Parathyroid adenoma (tissue), 2 donors: Measurements from ENCODE around the gene XAF1.
A peak's percentile ranks its signal among the peaks of the same experiment; 100 is the strongest.

Experiments
- H2AFZ ChIP-seq: fragments of 300-600 bp; sonication (generic); one replicate; pipeline ENCODE4 v1.7.0; 2017; ENCODE audit warnings: antibody characterized with exemption, mild to moderate bottlenecking
- H3K27ac ChIP-seq: fragments of 300-600 bp; sonication (generic); one replicate; pipeline ENCODE4 v1.7.0; 2017
- H3K27me3 ChIP-seq: fragments of 300-600 bp; sonication (generic); one replicate; pipeline ENCODE4 v1.7.0; 2017; ENCODE audit warnings: low read length; ENCODE audit not compliant: control insufficient read depth, insufficient read depth
- H3K36me3 ChIP-seq: fragments of 300-600 bp; sonication (generic); one replicate; pipeline ENCODE4 v1.7.0; 2017; ENCODE audit warnings: low read length; ENCODE audit not compliant: control insufficient read depth, insufficient read depth
- H3K4me1 ChIP-seq: fragments of 300-600 bp; sonication (generic); one replicate; pipeline ENCODE4 v1.7.0; 2017; ENCODE audit warnings: control low read depth
- H3K4me2 ChIP-seq: fragments of 300-600 bp; sonication (generic); one replicate; pipeline ENCODE4 v1.7.0; 2017; ENCODE audit warnings: low read length
- H3K4me3 ChIP-seq: fragments of 300-600 bp; sonication (generic); one replicate; pipeline ENCODE4 v1.7.0; 2017; ENCODE audit warnings: low read depth, low read length
- H3K79me2 ChIP-seq: fragments of 300-600 bp; sonication (generic); one replicate; pipeline ENCODE4 v1.7.0; 2017; ENCODE audit warnings: control low read depth
- H3K9ac ChIP-seq: fragments of 300-600 bp; sonication (generic); one replicate; pipeline ENCODE4 v1.7.0; 2017; ENCODE audit warnings: mild to moderate bottlenecking
- H3K9me3 ChIP-seq: fragments of 300-600 bp; sonication (generic); one replicate; pipeline ENCODE4 v1.7.0; 2017; ENCODE audit warnings: low read length; ENCODE audit not compliant: control insufficient read depth
- TF ChIP-seq, protein P1 (sequence below): fragments of 300-600 bp; sonication (generic); IDR thresholded peaks from one replicate; pipeline ENCODE4 v1.7.0; 2017; ENCODE audit warnings: antibody characterized with exemption, mild to moderate bottlenecking
- donor health status: primary hyperparathyroidism.

The XAF1 gene

GRCh38 chr17:6755731-6756184, at the start of gene XAF1:
Gene XAF1 (plus strand): TSS chr17:6756046. CDS start chr17:6756079, 33 bp downstream.
- no peaks in the 10 kb centered on the region for H3K4me1 ChIP-seq
- no peak within 1 kb of the TSS for H2AFZ ChIP-seq
- H3K9ac ChIP-seq = no peak within 1 kb of the TSS
- no peaks in the 10 kb centered on the region for H3K36me3 ChIP-seq
- H3K27ac ChIP-seq = peak within 1 kb of the TSS; percentile 73
- no peaks in the 10 kb centered on the region for H3K27me3 ChIP-seq
- H3K4me3 ChIP-seq = peak within 1 kb of the TSS; percentile 42
- peak within 1 kb of the TSS; percentile 14 for H3K4me2 ChIP-seq
- no peaks in the 10 kb centered on the region for H3K79me2 ChIP-seq
- no peaks in the 10 kb centered on the region for H3K9me3 ChIP-seq
- TF ChIP-seq, protein P1, sequence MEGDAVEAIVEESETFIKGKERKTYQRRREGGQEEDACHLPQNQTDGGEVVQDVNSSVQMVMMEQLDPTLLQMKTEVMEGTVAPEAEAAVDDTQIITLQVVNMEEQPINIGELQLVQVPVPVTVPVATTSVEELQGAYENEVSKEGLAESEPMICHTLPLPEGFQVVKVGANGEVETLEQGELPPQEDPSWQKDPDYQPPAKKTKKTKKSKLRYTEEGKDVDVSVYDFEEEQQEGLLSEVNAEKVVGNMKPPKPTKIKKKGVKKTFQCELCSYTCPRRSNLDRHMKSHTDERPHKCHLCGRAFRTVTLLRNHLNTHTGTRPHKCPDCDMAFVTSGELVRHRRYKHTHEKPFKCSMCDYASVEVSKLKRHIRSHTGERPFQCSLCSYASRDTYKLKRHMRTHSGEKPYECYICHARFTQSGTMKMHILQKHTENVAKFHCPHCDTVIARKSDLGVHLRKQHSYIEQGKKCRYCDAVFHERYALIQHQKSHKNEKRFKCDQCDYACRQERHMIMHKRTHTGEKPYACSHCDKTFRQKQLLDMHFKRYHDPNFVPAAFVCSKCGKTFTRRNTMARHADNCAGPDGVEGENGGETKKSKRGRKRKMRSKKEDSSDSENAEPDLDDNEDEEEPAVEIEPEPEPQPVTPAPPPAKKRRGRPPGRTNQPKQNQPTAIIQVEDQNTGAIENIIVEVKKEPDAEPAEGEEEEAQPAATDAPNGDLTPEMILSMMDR = no peak

- Histone ChIP-seq H3K27ac (no peak overlapping the region), H3K4me3 (no peak overlapping the region), H3K79me2 (no peaks in the 10 kb centered on the region), H3K27me3 (no peaks in the 10 kb centered on the region), H2AFZ (no peak overlapping the region), H3K4me2 (no peak overlapping the region), H3K9me3 (no peaks in the 10 kb centered on the region), H3K9ac (no peak overlapping the region), H3K4me1 (no peaks in the 10 kb centered on the region), H3K36me3 (no peaks in the 10 kb centered on the region)
- TF ChIP-seq, protein P1 = no peak
Observed at GRCh38 chr17:6706499-6706898, 49.3 kb upstream of the XAF1 start.

DNA sequence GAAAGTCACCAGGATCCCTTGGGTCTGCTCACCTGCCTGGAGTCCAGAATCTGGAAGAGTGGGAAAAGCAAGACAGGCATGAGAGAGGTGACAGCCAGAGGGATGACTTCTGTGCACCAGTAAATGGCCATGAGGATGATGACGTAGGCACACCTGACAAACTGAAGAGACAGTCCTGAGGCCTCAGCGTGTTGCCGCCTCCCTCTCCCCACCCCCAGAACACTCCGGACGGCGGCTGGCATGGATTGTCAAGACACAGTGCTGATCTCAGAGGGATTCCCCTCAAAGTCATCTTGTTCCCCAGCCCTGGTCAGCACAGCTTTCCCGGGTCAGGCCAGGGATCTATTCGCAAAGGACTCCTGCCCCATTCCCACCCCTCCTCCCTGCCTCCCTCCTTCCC, 48.9 kb upstream of the XAF1 start:
- no peaks in the 10 kb centered on the region for H3K36me3 ChIP-seq
- H2AFZ ChIP-seq = no peak overlapping the region
- H3K9me3 ChIP-seq = no peaks in the 10 kb centered on the region
- H3K27me3 ChIP-seq = no peaks in the 10 kb centered on the region
- TF ChIP-seq, protein P1 = no peak
- no peaks in the 10 kb centered on the region for H3K4me1 ChIP-seq
- H3K79me2 ChIP-seq = no peaks in the 10 kb centered on the region
- no peak overlapping the region for H3K4me2 ChIP-seq
- no peak overlapping the region for H3K9ac ChIP-seq
- no peak overlapping the region for H3K4me3 ChIP-seq
- no peak overlapping the region for H3K27ac ChIP-seq

DNA sequence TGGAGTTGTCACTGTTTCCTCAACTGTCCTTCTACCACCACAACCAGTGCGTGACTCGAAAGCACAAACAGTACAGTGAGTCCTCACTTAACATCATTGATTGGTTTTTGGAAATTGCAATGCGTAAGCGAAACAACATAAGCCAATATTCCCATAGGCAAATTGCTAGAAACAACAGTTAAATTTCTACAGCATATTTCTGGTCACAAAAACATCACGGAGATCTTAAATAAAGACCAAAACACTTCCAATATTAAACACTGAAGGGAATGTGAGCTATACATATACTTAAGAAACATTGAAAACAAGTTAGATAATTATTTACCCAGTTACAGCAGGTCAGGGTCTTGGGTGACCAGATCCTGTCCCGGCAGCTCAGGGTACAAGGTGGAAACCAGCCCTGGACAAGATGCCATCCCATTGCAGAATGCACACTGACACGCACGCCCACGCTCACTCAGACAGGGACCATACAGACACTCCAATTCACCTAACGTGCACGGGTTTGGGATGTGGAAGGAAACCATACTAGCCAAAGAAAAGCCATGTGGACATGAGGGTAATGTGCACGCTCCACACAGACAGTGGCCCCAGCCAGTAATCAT, 47.4 kb upstream of the XAF1 start:
- no peaks in the 10 kb centered on the region for H3K79me2 ChIP-seq
- H3K27me3 ChIP-seq = no peaks in the 10 kb centered on the region
- H3K4me1 ChIP-seq = no peaks in the 10 kb centered on the region

More for the DNA sequence above, 47.4 kb upstream of the XAF1 start:
- TF ChIP-seq, protein P1 = no peak
- H3K9me3 ChIP-seq = no peaks in the 10 kb centered on the region
- H3K36me3 ChIP-seq = no peaks in the 10 kb centered on the region
- H3K4me2 ChIP-seq = no peak overlapping the region
- no peak overlapping the region for H3K27ac ChIP-seq
- H3K4me3 ChIP-seq = no peak overlapping the region
- no peak overlapping the region for H2AFZ ChIP-seq
- H3K9ac ChIP-seq = no peak overlapping the region
